ENCODE results near the gene CFAP97D2. TPM values are rescaled to one million over a fixed set of nuclear protein-coding genes. Genes with fewer than 3 reads are reported as not detected.
"Not testable (repeated sequence)": the region's sequence is repeated elsewhere in the genome, so short reads cannot be mapped to it uniquely, and the experiment has no call there.

Gene CFAP97D2
- total RNA-seq, 1 experiment from 2014 or later = not detected

DNA sequence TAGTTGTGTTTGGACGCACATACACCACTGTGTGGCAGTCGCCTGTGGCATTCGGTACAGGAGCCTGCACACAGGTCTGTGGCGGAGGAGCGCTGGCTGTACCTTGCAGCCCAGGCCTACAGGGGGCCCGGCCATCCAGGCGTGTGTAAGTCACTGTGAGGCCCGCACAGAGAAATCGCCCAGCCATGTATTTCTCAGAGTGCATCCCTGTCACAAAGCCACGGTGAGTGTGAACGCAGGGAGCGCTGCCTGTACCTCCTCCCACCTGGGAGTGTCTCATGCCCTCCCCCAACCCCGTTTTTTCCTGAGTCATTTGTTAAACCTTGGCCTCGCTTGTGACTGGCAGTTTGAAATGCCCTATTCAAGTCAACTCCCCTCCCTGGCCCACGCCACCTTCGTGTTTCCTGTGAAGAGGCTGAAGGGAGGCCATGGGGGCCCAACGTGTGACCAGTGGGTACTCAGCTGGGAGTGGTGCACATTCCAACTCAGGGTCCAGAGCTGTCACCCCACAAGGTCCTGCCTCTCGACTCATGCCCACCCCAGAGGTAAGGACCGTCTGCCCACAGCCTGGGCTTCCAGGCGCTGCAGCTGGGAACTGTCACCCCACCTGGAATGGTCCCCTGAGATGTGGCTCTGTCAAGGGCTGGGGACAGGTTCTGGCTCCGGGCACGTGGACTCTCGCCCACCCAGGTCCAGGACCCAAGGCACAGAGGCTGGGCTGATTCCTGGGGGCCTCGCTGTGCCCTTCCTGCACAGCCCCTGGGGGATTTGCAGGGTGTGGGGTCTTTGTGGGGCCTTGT is 35.1 kb upstream of the CFAP97D2 start:
- peak; percentile 94 for DNase-seq (ENCODE audit: low spot score)

DNA sequence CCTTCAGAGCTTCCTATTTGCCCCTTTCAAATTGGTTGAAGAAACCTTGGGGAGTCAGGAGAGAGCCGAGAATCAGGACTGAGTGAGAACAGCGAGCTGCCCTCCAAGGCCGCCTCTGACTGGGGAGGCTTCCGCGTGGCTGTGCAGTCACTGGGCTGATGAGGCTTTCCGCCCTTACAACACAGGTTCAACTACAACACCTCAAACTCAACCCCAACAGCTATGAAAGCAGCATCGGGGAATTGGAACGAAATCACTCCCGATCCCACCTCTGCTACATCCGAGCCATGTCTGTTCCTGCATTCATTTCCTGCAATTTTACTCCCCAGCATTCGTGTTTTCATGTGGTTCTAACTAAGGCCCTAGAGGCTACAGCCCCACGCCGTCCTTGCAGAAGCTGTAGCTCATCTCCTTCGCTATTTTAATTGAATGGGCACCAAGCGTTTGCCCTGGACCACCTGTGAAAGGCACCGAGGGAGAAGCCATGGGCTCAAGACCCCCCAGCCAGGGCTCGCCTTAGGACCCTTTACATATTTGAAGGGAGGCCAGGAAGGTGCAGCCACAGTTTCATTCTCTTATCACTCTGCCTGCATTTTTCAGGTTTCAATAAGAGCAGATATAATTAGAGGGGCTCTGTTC is 34.3 kb upstream of the CFAP97D2 start:
- DNase-seq (ENCODE audit: low spot score) = no peak

GRCh38 chr13:114145256-114145655 is 33.8 kb upstream of the CFAP97D2 start:
- no peak for DNase-seq (ENCODE audit: low spot score)

GRCh38 chr13:114145722-114146121 is 33.3 kb upstream of the CFAP97D2 start:
- DNase-seq (ENCODE audit: low spot score) = no peak

DNA sequence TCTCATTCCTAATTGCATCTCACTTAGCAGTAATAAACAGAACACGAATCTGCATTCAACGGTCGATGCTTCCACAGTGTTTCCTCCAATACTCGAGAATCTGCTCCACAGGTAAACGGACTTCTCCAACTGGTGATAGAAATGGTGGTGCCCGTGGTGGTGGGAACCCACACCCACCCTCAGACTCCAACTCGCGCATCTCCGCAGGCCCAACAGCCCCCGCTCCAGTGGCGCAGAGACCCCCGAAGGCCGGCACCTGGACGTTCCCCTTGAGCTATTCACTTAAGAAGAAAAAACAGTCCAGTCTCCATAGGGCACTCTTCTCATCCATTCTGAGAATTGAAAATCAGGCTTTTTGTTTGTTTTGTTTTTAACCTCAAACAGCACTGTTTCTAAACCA is 32.9 kb upstream of the CFAP97D2 start:
- DNase-seq (ENCODE audit: low spot score) = no peak

GRCh38 chr13:114146629-114147028 is 32.4 kb upstream of the CFAP97D2 start:
- peak; percentile 12 for DNase-seq (ENCODE audit: low spot score)

DNA sequence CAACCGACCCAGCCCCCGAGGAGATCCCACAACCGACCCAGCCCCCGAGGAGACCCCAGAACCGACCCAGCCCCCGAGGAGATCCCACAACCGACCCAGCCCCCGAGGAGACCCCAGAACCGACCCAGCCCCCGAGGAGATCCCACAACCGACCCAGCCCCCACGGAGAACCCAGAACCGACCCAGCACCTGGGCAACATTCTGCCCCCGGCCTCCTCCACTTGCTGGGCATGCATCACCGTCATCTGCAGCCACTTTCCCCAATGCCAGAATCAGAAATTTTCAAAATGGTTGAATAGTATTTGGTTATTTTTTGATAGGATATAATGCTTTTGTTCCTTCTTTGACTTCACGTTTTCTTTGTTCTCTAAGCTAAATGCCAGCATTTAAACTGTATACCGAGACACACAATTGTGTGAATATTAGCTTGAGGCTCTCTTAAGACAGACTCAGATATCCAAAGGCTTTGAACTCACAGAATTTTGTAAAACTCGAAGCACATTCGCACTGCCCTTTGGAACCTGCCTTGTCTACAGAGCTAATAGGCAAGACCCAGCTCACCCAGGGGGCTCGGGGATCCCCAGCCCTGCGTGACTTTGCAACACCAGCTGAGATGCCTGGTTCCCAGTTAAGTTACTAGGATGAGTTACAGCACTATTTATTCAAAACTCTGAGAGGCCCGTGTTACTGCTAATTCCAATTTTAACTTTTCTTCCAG is 31.1 kb upstream of the CFAP97D2 start:
- DNase-seq (ENCODE audit: low spot score) = no peak

DNA sequence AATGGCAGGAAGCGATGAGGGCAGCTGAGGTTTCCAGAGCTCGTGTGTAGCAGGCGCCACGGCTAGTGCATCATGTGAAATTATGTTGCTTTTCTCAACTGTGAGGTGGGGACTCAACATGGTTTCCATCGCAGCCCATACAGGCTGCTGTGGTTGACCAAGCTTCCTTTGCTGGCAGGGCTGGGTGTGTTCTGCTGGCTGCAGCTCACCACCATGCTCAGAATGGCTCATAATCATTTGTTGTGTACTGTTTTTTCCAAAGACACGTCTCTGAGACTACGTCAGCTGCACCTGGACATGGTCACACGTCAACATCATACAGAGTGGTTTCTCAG is 30.6 kb upstream of the CFAP97D2 start:
- no peak for DNase-seq (ENCODE audit: low spot score)

- DNase-seq (ENCODE audit: low spot score) = not testable (repeated sequence)
Observed at GRCh38 chr13:114148886-114149285, 30.2 kb upstream of the CFAP97D2 start.

- DNase-seq (ENCODE audit: low spot score) = peak; percentile 24
Observed at GRCh38 chr13:114149774-114150740, 29.0 kb upstream of the CFAP97D2 start.

- no peak for DNase-seq (ENCODE audit: low spot score)
Observed at GRCh38 chr13:114151031-114151430, 28.0 kb upstream of the CFAP97D2 start.

DNA sequence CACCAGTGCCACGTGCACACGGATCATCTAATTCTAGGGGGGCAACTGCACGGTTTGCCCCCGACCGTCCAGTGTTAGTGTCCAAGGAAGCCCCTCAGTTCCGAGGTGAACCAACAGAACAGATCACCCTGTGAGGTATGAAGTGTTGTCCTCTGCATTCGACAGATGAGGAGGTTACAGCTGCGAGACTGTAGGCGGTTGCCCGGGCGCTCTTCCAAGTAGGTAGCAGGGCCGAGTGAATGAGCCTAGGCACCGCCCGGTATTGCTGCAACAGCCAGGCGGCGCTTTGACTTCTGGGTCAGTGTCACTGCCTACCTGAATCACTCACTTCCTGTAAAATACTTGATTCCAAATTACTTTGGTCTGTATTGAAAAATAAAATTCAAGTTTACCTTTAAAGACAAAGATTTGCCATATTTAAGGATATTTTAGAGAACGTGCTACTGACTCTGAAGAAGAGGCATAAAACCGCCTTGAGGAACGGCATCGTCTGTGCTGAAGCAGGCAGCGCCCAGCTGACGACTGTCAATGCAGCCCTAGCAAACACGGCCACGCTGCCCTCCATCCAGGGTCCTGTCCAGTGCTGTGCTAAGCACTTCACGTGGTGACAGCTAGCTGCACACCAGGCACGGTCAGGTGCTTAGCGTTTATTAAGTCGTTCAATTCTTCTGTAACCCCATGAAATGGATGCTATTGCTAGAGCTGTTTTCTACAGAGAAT is 27.3 kb upstream of the CFAP97D2 start:
- peak; percentile 96 for DNase-seq (ENCODE audit: low spot score)

- no peak for DNase-seq (ENCODE audit: low spot score)
Observed at GRCh38 chr13:114152285-114152645, 26.8 kb upstream of the CFAP97D2 start.

DNA sequence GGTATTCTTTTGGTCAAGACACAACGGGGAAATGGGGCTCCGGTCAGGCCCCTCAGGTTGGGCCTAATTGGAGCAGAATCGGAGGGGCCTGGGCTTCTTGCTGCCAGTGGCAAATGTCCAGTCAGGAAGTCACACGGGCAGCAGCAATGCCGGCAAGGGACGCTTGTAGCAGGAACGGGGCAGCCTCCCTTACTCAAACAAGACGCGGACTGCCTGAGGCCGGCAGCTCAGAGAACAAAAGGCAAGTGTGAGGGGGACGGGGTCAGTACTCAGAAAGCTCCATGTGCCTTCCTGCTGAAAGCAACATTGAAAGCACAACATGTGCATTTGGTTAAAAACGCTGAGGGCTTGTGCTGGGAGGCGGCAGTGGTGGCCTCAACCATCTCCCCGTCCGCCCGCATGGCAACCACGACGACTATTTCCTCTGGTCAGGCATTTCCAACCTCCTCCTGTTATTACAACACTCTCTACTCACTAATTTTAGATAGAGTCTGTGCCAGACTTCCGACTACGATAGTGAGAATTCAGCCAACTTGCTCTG is 26.2 kb upstream of the CFAP97D2 start:
- no peak for DNase-seq (ENCODE audit: low spot score)

DNA sequence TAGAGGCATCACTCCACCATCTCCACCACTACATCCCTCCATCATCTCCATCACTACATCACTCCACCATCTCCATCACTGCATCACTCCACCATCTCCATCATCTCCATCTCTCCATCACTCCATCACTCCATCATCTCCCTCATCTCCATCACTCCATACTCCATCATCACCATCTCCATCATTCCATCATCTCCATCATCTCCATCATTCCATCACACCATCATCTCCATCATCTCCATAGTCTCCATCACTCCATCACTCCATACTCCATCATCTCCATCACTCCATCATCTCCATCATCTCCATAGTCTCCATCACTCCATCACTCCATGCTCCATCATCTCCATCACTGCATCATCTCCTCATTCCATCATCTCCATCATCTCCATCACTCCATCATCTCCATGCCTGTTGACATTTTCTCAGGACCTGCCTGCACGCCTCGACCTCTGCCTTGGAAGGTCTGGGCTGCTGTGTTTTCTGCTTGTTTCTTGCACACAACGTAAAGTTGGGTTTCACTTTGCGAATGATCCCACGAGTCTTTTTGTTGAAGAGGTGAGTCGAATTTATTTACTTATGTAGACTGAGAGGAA is 25.5 kb upstream of the CFAP97D2 start:
- no peak for DNase-seq (ENCODE audit: low spot score)

GRCh38 chr13:114154476-114154875 is 24.6 kb upstream of the CFAP97D2 start:
- no peak for DNase-seq (ENCODE audit: low spot score)

DNA sequence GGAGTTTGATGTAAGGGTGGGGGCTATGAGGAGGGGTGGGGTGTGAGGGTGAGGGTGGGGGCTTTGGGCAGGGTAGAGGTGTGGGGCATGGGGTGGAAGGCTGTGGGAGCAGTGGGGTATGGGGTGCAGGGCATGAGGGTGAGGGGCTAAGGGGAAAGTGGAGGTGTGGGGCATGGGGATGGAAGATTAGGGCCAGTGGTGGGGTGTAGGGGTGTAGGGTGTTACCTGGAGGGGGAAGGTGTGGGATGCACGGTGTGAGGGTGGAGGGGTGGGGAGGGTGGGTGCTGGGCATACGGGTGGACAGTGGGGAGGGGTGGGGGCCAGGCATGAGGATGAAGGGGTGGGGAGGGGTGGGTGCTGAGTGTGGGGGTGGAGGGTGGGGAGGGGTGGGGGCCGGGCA is 23.7 kb upstream of the CFAP97D2 start:
- no peak for DNase-seq (ENCODE audit: low spot score)

GRCh38 chr13:114155926-114156883 is 22.9 kb upstream of the CFAP97D2 start:
- DNase-seq (ENCODE audit: low spot score) = no peak

- DNase-seq (ENCODE audit: low spot score) = no peak
Observed at GRCh38 chr13:114157869-114158495, 21.1 kb upstream of the CFAP97D2 start.

Data from HT-29 (cell line).